NCI-H524 (cell line): ENCODE data around the gene PDCD7.
"Not testable (repeated sequence)": the region's sequence is repeated elsewhere in the genome, so short reads cannot be mapped to it uniquely, and the experiment has no call there.

Experiments
- DNase-seq, 2 experiments: peaks; one replicate each; lab custom pipeline; 2025; lab: John Stamatoyannopoulos, UW

The PDCD7 gene

GRCh38 chr15:65091946-65092770, 41.5 kb downstream of the PDCD7 start:
- DNase-seq, result no peak

DNA sequence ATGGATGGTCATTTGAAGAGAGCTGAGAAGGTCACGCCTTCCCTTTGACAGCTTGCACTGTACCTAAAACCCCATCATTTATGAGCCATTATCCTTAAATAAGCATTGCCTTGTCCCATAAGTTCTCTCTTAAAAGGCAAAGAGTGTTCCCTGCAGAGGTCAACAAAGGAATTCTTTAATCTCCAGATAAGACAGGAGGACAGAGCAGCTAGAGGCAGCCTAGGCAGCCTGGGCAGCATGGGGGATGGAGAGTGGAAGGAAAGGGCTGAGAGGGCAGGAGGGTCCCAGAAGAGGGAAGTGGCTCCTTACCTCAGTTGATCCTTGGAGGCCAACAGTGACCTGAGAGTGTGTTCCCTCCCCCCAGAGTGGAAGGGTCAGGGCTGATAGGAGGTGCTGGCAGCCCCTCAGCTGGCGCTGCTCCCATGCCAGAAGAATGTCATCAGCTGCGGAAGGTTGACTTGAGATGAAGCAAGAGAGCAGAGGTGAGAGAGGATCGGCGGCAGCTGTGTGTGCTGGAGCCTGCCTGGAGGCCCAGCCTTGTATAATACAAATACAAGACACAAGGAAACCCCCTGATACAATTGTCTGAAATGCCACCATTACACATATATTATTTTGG, 44.3 kb downstream of the PDCD7 start:
- no peak for DNase-seq

DNA sequence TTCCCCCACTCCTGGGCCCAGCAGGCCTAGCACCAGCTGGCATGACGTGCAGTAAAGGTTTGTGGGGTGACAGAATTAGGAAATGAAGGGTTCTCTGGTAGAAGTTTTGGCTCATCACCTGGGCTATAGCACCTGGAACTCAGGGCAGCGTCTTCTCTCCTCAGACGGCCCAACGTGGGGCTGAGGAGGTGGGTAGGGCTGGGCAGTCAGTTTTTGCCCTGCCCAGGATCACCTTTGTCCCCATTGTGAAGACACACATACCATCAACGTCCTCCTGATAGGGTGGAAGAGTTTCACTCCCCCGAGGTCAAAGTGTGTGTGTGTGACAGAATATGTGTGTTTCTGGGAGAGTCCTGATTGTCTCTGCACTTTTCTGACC, 45.0 kb downstream of the PDCD7 start:
- no peak for DNase-seq

DNA sequence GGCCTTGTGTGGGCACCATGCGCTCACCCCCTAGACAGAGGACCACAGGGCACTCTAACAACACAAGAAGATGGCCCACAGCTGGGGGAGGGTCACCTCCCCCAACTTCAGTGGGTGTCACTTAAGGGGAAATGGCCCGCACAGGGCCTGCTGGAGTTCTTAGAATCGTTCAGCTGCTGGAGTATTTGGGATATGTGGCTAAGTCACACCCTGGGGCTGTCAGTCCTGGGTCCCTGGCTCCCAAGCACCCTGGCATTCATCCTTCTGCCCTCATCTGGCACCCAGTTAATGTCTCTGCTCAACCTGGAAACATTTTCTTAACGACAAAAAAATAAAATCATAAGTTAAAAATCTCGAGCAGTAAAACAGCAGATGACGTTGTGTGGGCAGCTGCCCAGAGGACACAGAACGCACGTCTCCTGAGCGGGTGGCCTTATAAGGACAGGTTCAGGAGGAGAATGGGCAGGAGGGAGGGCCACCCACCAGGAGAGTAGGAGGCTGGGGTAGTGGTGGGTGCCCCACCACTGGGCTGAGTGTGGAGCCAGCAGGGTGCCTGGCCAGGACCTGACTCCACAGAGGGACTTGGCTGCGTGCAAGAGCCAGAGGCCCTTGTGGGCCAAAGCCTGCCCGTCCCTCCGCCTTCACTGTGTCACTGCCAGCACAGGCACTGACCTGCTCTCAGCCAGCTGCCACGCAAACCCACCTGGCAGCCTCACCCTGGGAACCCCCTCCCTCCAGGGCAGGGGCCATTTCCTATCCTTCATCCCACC, 45.5 kb downstream of the PDCD7 start:
- DNase-seq, result no peak

GRCh38 chr15:65087411-65087810, 46.2 kb downstream of the PDCD7 start:
- DNase-seq, result no peak

DNA sequence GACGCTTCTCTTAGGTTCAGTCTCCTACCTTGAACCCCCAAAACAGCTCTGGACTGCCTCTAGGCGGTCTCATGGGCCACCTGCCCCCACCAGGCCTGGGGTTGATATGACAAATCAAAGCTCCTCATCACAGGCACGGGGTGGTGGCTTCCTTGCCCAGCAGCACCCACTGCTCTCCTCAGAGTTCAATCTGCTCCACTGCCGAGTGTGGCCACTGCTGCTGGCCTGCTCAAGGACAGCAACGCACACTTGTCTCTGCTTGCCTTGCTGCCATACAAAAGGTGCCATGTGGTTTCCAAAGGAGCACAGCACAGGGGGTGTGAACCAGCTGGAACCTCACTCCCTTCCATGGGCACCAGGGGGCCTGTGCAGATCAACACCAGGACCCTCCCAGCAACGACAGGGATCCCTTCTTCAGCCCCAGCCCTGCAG, 46.9 kb downstream of the PDCD7 start:
- DNase-seq, result peak; percentile 12 to 69

- peak; percentile 30 to 55 for DNase-seq
These were observed 47.5 kb downstream of the PDCD7 start for GRCh38 chr15:65085990-65086679.

- DNase-seq, result no peak
These were observed 48.3 kb downstream of the PDCD7 start for GRCh38 chr15:65085207-65085753.

DNA sequence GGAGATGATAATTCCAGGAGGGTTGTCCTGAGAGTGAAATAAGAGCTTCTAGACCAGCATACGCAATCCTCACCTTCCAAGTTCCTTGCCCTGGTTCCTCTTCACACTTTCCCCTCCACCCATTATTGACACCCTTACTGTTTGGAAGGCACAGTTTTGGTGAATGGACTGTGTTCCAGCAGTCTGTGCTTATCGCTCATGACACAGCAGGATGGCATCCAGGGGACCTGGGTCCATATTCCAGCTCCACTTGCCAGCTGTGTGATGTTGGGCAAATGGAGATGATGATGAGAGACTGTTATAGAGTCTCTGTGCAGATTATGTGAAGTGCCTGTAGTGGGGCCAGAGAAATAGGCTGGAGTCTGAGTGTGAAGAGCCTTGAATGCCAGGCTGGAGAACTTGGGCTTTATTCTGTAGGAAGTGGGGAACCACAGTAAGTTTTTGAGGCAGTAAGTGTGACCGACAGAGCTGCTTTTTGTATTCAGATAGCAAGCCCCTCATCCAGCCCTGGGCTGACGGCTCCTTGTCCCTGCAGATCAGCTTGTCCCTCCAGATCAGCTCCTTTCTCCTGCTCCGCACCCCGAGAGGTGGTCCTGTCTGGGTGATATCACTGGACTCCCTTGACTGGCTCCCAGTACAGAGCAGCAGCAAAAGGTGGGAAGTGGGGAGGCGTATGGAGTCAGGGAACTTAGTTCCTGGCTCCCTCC, 49.0 kb downstream of the PDCD7 start:
- DNase-seq, result no peak

- peak in 1 of 2 experiments; percentile 29 for DNase-seq
These were observed 50.3 kb downstream of the PDCD7 start for GRCh38 chr15:65083262-65083701.

DNA sequence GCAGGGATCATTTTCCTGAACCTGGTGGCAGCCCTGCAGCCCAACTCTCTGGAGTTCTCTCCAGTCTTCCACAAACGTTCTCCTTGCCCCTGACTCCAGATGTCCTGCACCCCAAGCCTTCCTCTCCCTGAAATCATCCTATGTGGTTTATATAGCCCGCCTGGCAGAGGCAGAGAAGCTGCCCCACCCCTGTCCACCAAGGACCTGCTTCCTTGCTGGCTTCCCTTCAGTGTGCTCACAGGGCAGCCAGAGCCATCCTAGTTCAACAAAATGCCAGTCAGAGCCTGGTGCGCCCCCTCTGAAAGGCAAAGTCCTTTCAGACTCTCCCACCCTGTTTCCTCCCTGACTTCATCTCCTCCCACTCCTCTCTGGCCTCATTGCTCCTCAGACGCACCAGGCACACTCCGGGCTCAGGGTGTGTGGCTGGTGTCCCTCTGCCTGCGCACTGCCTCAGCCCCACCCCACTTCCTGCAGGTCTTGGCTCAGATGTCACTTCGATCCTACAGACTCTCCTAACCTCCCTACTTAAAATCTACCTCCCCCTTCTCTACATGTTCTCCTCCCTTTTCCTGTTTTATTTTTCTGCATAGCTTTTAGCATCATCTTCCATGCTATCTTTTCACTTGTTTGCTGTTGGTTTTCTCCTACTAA, 51.2 kb downstream of the PDCD7 start:
- no peak for DNase-seq

- no peak for DNase-seq
These were observed 51.9 kb downstream of the PDCD7 start for GRCh38 chr15:65081758-65082157.

DNA sequence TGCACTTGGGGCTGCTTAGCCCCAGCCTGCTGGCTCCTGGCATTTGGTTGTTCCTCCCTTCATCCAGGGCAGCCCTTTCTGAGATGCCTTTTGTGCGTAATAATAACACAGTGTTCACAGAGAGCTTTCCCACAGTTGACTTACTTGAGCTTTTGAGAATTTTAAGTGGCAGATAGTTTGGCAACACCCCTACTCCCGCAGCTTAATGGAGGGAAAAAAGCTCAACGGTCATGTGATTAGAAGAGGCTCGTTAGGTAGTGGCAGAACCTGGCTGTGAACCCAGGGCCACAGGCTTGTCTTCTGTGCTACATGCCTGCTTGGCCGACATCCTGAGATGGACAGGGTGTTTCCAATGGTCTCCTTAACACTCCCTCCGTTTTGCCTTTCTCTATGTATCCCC, 52.3 kb downstream of the PDCD7 start:
- no peak for DNase-seq

- no peak for DNase-seq
These were observed 54.0 kb downstream of the PDCD7 start for GRCh38 chr15:65079580-65079979.

DNA sequence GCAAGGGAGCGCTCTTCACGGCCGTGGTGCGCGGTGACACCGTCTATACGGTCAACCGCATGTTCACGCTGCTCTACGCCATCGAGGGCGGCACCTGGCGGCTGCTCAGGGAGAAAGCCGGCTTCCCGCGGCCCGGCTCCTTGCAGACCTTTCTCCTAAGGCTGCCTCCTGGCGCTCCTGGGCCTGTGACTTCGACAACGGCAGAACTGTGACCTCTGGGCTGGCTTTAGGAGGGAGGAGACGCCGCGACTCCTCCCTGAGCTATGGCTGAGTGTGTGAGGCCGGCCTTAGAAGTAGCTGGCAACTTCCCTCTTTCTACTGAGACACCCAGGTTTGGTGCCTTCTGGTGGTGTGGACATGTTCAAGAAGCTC, 55.6 kb downstream of the PDCD7 start:
- DNase-seq, result peak; percentile 27 to 74

GRCh38 chr15:65077291-65077980, 56.2 kb downstream of the PDCD7 start:
- no peak for DNase-seq

DNA sequence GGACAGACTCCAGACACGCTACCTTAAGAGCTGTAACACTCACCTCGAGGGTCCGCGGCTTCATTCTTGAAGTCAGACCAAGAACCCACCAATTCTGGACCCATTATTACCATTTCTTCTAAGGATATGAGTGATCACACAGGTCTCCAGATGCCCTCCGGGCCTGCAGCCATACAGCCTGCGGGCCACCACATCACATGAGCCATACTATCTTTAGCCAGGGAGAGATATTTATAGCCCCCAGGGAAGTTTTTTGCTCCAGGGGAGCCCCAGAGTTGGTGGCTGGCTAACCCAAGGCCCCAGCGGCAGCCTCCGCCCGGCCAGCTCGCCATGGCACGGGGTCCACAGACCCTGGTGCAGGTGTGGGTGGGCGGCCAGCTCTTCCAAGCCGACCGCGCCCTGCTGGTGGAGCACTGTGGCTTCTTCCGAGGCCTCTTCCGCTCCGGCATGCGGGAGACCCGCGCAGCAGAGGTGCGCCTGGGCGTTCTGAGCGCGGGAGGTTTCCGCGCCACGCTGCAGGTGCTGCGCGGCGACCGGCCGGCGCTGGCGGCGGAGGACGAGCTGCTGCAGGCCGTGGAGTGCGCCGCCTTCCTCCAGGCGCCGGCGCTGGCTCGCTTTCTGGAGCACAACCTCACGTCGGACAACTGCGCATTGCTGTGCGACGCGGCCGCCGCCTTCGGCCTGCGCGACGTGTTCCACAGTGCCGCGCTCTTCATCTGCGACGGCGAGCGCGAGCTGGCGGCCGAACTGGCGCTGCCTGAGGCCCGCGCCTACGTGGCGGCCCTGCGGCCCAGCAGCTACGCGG, 56.9 kb downstream of the PDCD7 start, which contains the start of gene KBTBD13:
Gene KBTBD13, plus strand, starts transcription at position 261 of the 805 bp plus-strand sequence. Its CDS starts 70 bp downstream, at position 331.
- DNase-seq, result no peak

GRCh38 chr15:65075607-65076395, 57.8 kb downstream of the PDCD7 start:
- not testable (repeated sequence) for DNase-seq
